Suprapubic skin (tissue), 4 donors: ENCODE measurements around the gene RIMS1.

Source experiments
- EP300 ChIP-seq: sonication (generic); formaldehyde crosslinking; IDR thresholded peaks from one replicate; pipeline ENCODE4 v1.6.1; 2017; ENCODE audit warnings: antibody characterized with exemption
- POLR2A ChIP-seq, 2 donors: fragments of 450-650 bp; IDR thresholded peaks; one replicate each; pipeline ENCODE4 v1.6.1; 2017; ENCODE audit warnings: antibody characterized with exemption in 2 of 2, mild to moderate bottlenecking in 2 of 2, moderate library complexity in 2 of 2
- POLR2AphosphoS5 ChIP-seq, 3 donors: sonication (generic); formaldehyde crosslinking; IDR thresholded peaks; one replicate each; pipeline ENCODE4 v1.6.1; 2017; ENCODE audit warnings: antibody characterized with exemption in 3 of 3
- TF ChIP-seq, protein P1 (sequence below), 2 donors: fragments of 200-600 bp in 1 of 2; fragments of 450-650 bp in 1 of 2; sonication (generic) in 1 of 2; IDR thresholded peaks; one replicate each; pipeline ENCODE4 v1.5.1; 2016 to 2019; ENCODE audit warnings: antibody characterized with exemption in 2 of 2, mild to moderate bottlenecking in 1 of 2, moderate library complexity in 1 of 2

DNA sequence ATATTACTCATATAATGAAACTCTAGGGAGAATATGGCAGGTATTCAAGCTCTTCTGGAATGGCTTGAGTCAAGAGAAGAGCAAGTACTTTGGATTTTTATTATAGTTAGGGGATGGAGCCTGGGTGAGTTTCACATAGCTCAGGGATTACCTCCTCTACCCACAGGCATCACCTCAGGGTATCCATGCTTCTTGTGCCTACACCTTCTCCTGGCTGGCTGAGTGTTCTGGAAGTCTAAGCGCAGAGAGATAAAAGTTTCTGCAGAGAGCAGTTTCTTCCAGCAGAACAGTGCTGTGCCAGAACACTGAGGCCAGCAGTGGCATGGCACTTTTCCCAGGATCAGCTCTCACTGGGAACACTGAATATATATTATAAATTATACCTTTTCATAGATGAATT, 535.8 kb downstream of the RIMS1 start:
- TF ChIP-seq EP300 (no peak), POLR2AphosphoS5 (IDR thresholded peaks at IDR 0.05) (no peak), POLR2A (IDR thresholded peaks at IDR 0.05) (no peak)
- TF ChIP-seq, protein P1, sequence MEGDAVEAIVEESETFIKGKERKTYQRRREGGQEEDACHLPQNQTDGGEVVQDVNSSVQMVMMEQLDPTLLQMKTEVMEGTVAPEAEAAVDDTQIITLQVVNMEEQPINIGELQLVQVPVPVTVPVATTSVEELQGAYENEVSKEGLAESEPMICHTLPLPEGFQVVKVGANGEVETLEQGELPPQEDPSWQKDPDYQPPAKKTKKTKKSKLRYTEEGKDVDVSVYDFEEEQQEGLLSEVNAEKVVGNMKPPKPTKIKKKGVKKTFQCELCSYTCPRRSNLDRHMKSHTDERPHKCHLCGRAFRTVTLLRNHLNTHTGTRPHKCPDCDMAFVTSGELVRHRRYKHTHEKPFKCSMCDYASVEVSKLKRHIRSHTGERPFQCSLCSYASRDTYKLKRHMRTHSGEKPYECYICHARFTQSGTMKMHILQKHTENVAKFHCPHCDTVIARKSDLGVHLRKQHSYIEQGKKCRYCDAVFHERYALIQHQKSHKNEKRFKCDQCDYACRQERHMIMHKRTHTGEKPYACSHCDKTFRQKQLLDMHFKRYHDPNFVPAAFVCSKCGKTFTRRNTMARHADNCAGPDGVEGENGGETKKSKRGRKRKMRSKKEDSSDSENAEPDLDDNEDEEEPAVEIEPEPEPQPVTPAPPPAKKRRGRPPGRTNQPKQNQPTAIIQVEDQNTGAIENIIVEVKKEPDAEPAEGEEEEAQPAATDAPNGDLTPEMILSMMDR (IDR thresholded peaks at IDR 0.05), result no peak
